ENCODE data around the gene DPYSL5.

Gene DPYSL5

DNA sequence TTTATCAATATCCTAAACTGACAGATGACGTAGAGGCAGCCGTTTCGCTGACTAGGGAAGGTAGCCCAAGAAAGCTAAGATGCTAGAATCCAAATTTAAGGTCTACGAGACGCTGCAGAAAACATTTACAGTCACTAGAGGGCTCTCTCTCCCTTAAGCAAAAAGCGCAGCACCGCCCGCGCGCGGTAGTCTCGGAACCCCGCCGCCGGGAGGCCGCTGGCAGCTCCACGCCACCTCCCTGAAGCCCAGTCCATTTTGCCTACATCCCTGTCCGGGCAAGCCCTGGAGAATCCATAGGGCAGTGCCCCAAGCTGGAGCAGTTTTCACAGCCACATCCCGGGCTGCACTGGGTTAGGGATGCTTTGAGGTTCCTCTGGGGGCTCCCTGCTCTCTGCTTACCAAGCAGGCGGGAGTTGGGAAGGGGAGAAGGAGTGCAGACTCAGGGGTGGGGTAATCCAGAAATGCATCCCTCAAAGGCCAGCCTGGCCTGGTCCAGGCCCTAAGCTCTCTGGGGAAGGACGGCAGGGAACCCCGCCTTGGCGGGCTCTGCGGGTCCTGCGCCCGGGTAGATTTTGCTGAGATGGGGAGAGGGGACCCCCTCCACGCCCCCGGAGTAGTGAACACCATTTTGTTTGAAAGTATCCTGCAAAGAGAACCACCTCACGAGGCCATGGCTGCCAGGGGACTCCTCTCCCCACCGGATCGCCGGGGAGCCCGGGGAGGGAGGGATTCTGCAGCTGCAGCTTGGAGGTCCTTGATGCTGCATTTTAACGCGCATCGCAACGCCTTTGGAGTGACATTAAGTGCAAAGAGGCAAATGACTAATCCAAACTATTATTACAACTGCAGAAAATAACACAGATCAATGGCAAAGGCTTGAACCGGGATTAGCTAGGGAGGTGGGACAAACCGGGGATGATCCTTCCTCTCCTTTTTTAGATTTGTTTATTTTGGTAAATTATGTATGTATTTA, 1.3 kb upstream of the DPYSL5 start:
- DNase-seq = peak; percentile 84

DNA sequence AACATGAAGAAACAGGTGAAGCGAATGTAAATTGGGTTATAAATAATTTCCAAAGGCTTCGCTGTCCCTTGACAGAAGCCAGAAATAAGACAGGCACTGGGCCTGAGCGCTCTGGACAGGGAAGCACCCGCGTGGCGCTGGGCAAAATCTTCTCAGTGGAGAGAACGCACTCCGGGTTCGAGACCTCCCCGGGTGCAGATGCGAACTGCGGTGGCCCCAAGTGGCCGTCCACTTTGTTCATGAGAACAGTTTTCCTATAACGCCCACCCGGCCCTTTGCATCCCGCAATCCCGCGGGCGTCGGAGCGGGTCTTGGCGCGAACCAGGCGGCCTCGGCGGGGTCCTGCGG, 651 bp upstream of the DPYSL5 start:
- DNase-seq = no peak

DNA sequence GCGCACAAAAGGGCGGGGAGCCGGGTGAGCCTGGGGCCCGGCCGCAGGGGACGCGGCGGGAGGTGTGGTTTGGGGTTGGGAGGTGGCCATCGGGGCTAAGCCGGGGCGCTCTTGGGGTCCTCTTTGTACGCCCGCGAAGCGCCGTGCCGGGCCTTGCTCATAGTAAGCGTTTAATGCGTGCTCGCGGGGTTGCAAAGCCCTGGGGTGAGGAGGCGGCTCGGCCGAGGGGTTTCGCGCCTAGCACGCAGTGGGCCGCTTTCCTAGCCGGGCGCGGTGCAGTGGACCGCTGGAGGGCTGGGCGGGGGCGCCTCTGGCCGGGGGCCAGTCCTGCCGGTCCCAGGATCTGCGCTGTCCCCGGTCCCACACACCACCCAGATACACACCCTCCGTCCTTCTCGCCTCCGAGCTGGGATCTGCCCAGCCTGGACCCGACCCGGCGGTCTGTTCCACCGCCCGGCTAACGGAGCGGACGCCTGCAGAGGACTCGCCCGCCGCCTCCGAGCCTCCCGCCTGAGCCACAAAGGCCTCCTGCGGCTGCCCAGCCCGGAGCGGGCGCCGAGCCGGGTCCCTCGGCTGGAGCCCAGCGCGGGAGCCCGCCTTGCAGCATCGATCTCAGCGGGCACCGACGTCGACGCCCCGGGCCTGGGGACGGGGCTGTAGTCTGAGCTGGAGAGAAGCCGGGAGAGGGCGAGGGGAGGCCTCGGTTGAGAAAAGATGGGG, 564 bp downstream of the DPYSL5 start:
- DNase-seq = no peak

DNA sequence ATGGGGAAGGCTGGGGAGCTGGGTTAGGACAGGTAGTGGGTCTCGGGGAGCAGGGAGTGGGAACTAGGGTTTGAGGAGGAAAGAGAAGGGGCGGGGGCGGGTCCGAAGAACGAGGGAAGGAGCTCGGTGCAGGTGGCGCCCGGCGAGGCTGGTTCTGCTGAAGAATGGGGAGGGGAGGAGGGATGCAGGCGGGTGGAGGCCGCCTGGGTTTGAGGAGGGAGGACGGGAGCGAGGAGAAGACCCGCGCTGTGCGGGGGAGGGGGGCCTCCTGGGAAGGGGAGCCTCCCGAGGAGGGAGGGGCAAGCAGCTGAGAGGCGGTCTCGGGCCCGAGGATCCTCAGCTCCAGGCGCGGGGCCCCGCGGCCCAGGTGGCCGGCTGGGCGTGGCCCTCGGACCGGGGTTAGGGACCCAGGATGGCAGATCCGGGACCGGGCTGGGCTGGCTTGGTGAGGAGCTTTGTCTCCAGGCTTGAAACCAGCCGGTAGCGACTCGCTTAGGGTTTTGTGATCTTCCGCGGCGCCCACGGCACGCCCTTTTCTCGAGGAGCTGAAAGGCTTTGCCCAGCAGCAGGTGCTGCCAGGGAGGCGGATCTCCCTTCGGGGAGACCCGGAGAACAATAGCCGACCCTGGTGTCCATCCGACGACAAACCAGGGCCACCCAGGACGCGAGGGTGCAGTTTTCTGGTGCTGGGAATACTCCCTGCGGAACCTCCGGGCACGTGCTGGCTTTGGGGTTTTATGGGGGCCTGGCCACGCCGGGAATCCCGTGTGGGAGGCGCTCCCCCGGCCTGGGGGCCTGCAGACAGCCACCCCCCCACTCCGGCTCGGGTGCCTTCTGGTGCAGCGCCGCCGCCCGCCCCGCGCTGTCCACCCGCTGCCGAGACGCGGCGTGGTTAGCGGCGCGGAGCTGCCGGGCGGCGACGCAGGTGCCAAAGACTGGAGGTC, 1.4 kb downstream of the DPYSL5 start:
- peak; percentile 13 for DNase-seq

DNA sequence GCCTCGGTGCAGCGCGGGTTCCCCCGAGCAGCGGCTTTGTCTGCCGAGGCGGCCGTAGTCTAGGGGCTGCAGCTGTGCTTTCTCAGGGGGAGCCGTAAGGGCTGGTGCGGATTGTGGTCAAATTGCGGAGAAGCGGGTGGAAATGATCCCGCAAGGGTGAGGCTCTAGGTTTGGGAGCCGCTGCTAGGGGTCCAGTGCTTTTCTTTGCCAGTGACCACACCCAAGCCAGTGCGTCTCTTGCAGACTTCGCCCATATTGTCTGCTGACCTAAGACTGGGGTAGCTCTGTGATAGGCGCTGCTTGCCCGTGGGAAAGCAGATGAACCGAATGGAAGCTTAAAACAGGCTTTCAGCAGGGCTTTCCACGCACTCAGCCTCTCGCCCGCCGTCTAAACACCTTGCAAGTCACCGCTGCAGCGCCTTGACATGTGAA, 2.1 kb downstream of the DPYSL5 start:
- DNase-seq = no peak

- DNase-seq = no peak
These were observed 2.6 kb downstream of the DPYSL5 start for GRCh38 chr2:26850505-26850904.

DNA sequence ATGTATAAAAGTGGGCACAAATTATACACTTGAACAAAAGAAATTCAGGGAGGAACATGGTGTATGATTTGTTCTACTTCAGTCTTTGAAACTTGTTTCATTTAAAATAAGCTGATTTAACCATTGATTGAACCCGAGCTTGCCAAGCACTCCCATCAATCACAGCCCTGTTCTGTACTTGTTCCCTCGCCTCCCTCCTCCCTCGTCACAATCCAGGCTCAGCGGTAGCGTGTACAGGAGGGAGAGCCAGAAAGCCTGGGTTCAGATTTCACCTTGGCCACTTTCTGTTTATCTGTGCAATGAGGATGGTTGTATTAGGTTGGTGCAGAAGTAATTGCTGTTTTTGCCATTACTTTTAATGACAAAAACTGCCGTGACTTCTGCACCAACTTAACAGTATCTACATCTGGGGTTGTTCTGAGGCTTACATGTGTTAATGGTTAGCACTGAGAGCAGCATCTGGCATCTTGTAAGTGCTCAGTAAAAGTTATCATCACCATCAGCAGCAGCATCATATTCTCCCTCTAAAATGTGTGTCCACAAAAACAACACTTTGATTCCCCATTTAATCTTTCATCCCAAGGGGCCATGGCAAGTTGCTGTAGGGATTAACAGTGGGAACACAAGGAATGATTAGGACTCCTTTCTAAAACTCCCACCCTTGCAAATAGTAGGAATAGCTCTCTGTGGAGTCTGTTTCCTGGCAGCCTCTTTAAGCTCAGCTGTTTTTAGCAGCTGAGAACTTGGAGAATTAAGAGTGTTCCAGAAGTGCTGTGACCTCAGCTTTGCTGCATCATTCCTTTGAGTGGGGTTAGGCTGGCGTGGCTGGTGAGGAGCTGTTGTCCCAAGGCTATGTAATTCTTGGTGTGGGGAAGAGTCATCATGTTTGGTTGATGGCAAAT, 4.7 kb downstream of the DPYSL5 start:
- no peak for DNase-seq

DNA sequence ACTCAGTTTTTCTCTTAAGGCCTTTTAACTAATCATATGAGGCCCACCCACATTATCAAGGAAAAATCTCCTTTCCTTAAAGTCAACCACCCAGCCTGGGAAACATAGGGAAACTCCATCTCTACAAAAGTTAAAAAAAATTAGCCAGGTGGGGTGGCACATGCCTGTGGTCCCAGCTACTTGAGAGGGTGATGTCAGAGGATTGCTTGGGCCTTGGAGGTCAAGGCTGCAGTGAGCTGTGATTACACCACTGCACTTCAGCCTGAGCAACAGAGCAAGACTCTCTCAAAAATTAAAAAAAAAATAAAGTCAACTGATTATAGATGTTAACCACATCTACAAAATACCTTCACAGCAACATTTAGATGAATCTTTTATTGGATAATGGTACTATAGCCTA, 5.8 kb downstream of the DPYSL5 start:
- DNase-seq = no peak

- DNase-seq = no peak
These were observed 6.4 kb downstream of the DPYSL5 start for GRCh38 chr2:26854283-26854827.

DNA sequence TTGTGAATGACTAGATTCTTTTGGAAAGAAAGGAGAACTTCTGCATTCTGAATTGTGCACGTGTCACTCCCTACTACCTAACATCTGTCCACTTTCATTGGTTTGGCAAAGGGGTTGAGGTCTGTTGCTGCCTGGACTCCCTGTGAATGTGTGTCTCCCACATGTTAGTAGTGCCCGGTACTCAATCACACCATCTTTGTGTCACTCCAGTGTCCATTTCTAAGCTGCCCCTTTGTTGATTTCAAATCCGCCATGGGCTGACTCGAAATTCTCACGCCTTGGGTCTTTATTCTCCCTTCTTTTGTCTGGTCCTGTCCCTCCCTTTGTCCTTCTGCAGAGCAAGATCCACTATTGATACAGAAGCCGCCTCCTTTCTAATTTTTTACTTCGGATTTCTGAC, 7.5 kb downstream of the DPYSL5 start:
- DNase-seq = no peak

- DNase-seq = no peak
These were observed 11.7 kb downstream of the DPYSL5 start for GRCh38 chr2:26859622-26860021.

DNA sequence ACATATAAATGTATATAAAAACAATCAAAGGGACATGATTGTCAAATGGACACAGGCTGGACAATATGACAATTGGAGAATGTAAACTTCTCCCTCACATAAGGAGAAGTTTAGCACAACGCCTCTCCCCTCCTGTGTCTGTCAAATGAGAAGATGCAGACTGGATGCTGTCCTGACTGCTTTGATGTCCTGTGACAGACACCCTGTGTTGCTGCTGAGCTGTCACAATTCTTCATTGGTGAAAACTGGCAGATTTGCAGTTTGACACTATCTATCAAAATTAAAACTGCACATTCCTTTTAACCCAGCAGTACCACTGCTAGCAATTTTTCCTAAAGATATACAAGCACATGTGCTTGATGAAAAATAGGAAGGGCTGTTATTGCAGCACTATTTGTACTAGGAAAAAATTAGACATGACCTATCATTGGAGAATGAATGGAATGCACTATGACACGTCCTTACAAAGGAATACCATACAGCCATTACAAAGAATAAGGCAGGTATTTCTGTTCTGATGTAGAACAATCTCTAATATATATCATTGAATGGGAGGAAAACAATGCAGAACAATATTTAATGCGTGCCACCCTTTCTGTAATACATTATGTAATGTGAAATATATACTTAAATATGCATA, 12.4 kb downstream of the DPYSL5 start:
- DNase-seq = no peak

- no peak for DNase-seq
These were observed 13.8 kb downstream of the DPYSL5 start for GRCh38 chr2:26861610-26862224.

GRCh38 chr2:26864226-26864625, 16.3 kb downstream of the DPYSL5 start:
- DNase-seq = no peak

DNA sequence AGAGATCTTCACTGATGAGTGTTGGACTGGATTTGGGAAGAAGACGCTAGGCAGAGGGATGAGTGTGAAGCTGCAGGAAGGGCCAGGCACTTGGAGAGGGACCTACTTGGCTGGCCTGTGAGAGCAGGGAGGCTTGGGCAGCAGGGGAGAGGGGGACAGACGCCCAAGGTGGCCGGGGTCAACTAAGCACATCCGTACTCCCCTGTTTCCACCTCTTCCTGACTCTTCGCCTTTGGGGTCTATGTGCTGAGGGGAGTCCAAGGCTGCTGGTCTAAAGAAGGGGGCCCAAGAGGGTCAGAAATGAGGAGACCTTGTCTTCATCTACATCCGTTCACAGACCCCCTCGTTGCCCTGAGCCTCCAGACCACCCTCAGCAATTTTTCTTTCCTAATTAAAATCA, 16.7 kb downstream of the DPYSL5 start:
- no peak for DNase-seq

DNA sequence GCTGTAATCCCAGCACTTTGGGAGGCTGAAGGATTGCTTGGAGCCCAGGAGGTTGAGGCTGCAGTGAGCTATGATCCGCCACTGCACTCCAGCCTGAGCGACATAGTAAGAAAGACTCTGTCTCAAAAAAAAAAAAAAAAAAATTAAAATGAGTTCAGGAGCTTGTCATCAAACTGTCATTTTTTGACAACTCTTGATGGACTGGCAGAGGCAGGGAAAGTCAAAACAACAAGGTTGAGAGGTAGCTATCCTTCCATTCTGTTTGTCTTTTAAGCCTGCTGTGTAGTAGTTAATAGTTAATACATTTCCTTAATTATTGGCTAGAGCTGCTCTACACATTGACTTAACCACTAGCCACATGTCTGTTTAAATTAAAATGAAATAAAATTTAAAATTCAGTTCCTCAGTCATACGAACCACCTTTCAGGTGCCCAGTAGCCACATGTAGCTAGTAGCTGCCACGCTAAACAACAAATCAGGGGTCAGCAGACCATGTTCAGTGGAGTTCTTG, 22.7 kb downstream of the DPYSL5 start:
- DNase-seq = no peak

DNA sequence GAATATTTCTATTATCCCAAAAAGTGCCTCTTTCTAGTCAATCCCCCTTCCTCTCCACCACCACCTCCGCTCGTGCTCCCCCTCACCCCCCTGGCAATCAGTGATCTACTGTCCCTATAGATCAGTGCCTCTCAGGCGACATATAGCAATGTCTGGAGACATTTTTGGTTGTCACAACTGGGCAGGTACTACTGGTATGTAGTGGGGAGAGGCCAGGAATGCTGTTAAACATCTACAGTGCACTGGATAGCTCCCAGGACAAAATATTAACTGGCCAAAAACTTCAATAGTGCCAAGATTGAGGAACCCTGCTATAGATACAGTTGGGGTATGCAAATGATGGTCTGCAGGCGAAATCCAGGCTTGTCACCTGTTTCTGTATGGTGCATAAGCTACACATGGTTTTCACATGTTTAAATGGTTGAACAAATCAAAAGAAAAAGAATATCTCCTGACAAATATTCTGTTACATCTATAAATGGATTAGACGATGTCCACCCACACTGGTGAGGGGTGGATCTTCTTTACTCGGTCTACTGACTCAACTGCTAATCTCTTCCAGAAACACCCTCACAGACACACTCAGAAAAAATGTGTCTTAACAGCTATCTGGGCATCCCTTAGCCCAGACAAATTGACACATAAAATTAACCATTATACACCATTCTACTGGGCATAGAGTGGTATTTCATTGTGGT, 25.5 kb downstream of the DPYSL5 start:
- DNase-seq = no peak

- DNase-seq = no peak
These were observed 26.6 kb downstream of the DPYSL5 start for GRCh38 chr2:26874514-26874913.

GRCh38 chr2:26875065-26875634, 27.2 kb downstream of the DPYSL5 start:
- no peak for DNase-seq

Data from NCI-H1417 treated with DMSO at 0.1 percent for 48 hours (cell line).